A549 (cell line): Measurements from ENCODE around the gene CALR3.

Experiments
- CEBPB ChIP-seq, 2 experiments: fragments of >200 bp in 1 of 2; sonication (Bioruptor Twin) in 1 of 2; formaldehyde crosslinking in 1 of 2; IDR thresholded peaks; 2 replicates each; pipeline ENCODE4 v1.6.1; 2012 to 2016
- CTCF ChIP-seq: fragments of >200 bp; sonication (Bioruptor Twin); formaldehyde crosslinking; IDR thresholded peaks from 3 replicates; pipeline ENCODE4 v1.5.1; 2016
- EP300 ChIP-seq, 2 experiments: fragments of >200 bp; sonication (Bioruptor Twin); formaldehyde crosslinking; IDR thresholded peaks; 2 replicates in 1 of 2; 3 replicates in 1 of 2; pipeline ENCODE4 v1.6.1; 2016 to 2017
- FOSB ChIP-seq: fragments of 250-450 bp; sonication (Bioruptor Pico); IDR thresholded peaks from 2 replicates; pipeline ENCODE4 v1.5.0; 2020; ENCODE audit warnings: mild to moderate bottlenecking, moderate library complexity
- HMGXB4 ChIP-seq: fragments of 250-450 bp; sonication (Bioruptor Pico); IDR thresholded peaks from 2 replicates; pipeline ENCODE4 v1.5.0; 2021; ENCODE audit warnings: mild to moderate bottlenecking, moderate library complexity, borderline replicate concordance
- JUN ChIP-seq, 2 experiments: fragments of >200 bp; sonication (Bioruptor Twin); formaldehyde crosslinking; IDR thresholded peaks; 2 replicates in 1 of 2; 3 replicates in 1 of 2; pipeline ENCODE4 v1.6.1; 2016 to 2017
- KDM5A ChIP-seq: fragments of 200-600 bp; sonication (generic); IDR thresholded peaks from 2 replicates; pipeline ENCODE4 v1.6.1; 2016; ENCODE audit warnings: antibody characterized with exemption, mild to moderate bottlenecking
- NPAS2 ChIP-seq: fragments of 250-450 bp; sonication (Bioruptor Pico); IDR thresholded peaks from 2 replicates; pipeline ENCODE4 v1.8.0; 2022; ENCODE audit warnings: mild to moderate bottlenecking, moderate library complexity, borderline replicate concordance
- POLR2A ChIP-seq: IDR thresholded peaks from 2 replicates; pipeline ENCODE4 v1.6.1; 2012; ENCODE audit warnings: mild to moderate bottlenecking, low read length

GRCh38 chr19:16435999-16436650 is 59.8 kb downstream of the CALR3 start:
- no peak for TF ChIP-seq CTCF
- no peak for TF ChIP-seq KDM5A
- TF ChIP-seq FOSB (CRISPR knock-in tag) = no peak
- no peak for TF ChIP-seq NPAS2
- no peak for TF ChIP-seq EP300 (IDR thresholded peaks at IDR 0.05)
- no peak for TF ChIP-seq CEBPB (IDR thresholded peaks at IDR 0.05)
- TF ChIP-seq POLR2A = no peak
- TF ChIP-seq HMGXB4 (CRISPR knock-in tag) = no peak
- TF ChIP-seq JUN (IDR thresholded peaks at IDR 0.05) = no peak
